GM06990 (cell line): Measurements from ENCODE around the gene GALNT15.

Experiments
- DNase-seq: peaks from one replicate; pipeline ENCODE4 v3.0.0-alpha.2; 2011; ENCODE audit not compliant: insufficient read length; ENCODE audit errors: extremely low read depth
- H3K27me3 ChIP-seq: replicated peaks from 2 replicates; pipeline ENCODE4 v1.6.0; 2011; ENCODE audit warnings: low read length; ENCODE audit not compliant: control insufficient read depth, insufficient read depth
- H3K36me3 ChIP-seq: 2 replicates; pipeline ENCODE4 v1.5.1; 2011; ENCODE audit warnings: low read length; ENCODE audit not compliant: control insufficient read depth, insufficient read depth
- H3K4me3 ChIP-seq: replicated peaks from 2 replicates; pipeline ENCODE4 v1.5.1; 2011; ENCODE audit warnings: low read depth, mild to moderate bottlenecking, control low read depth, low read length
- CTCF ChIP-seq: IDR thresholded peaks from 2 replicates; pipeline ENCODE4 v1.5.1; 2011; ENCODE audit warnings: low read length, control low read depth, mild to moderate bottlenecking, inconsistent platforms; ENCODE audit not compliant: insufficient read depth, poor library complexity, severe bottlenecking

The GALNT15 gene

DNA sequence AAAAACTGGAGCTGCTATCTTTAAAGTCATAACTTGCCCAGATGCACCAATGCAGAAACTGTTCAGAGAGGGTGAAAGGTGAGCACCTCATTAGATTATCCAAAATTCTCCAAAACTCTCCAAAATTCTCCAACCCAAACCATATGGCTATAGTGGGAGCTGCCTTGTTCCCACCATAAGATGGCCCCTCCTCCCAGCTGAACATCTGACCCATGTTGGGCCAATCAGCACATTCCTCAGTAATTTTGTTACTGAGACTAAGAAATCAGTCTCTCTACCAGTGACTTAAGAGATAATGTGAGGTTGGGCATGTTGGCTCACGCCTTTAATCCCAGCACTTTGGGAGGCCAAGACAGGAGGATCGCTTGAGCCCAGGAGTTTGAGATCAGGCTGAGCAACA, 57.5 kb downstream of the GALNT15 start:
- Histone ChIP-seq H3K4me3 (no peak overlapping the region), H3K27me3 (no peaks in the 10 kb centered on the region), H3K36me3 (no peaks in the 10 kb centered on the region)
- DNase-seq: no peak
- no peak for TF ChIP-seq CTCF

GRCh38 chr3:16233806-16234205, 59.3 kb downstream of the GALNT15 start:
- no peak for DNase-seq
- Histone ChIP-seq H3K4me3 (no peak overlapping the region), H3K27me3 (no peaks in the 10 kb centered on the region), H3K36me3 (no peaks in the 10 kb centered on the region)
- no peak for TF ChIP-seq CTCF

DNA sequence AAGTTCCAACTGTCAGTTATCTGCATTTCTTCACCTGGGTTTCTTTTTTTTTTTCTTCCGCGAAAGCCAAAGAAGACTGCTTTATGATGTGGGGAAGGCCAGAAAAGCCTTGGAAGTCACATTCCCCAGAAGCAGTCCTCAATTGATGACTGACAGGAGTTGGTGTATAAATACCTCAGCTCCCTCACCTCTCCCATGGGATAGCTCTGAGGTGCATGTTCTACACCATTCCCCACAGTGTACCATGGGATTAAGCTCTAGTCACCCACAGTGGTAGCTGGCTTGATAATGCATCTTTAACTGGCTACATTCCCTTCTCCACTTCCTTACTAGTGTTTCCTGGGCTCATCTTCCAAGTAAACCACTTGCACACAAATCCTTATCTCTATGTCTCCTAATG, 59.8 kb downstream of the GALNT15 start:
- no peaks in the 10 kb centered on the region for H3K27me3 ChIP-seq
- H3K4me3 ChIP-seq: no peak overlapping the region
- no peaks in the 10 kb centered on the region for H3K36me3 ChIP-seq
- no peak for TF ChIP-seq CTCF
- no peak for DNase-seq

GRCh38 chr3:16236030-16236639, 61.7 kb downstream of the GALNT15 start:
- Histone ChIP-seq H3K36me3 (no peaks in the 10 kb centered on the region), H3K4me3 (no peak overlapping the region), H3K27me3 (no peaks in the 10 kb centered on the region)
- no peak for TF ChIP-seq CTCF
- no peak for DNase-seq

DNA sequence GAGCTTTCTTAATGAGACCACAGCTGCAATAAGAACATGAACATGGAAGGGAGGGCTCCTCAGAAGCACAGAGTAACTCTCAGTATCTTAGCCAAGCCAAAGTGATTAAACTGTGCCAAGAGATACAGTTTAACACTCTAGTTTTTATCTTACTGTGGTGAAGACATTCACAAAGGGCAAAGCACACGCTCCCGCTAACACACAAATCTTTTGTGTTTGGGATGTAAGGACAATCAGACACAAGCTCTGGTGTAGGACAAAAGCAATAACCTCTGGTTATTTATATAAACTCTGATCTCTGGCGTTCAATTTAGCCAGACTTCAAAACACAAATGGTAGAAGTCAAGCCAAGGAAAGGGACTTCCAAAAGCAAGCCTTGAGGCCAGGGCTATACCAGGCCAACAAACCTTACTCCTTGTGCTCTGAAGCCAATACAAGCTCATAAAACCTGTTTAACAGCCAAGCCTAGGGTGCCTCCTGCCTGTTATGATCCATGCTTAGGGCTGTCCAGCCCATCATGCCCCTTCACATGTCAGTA, 62.4 kb downstream of the GALNT15 start:
- no peaks in the 10 kb centered on the region for H3K27me3 ChIP-seq
- no peak overlapping the region for H3K4me3 ChIP-seq
- TF ChIP-seq CTCF: no peak
- no peak for DNase-seq
- no peaks in the 10 kb centered on the region for H3K36me3 ChIP-seq
